Neuron (in vitro differentiated cells): Measurements from ENCODE around the gene PTER.

ENCODE experiments used
- H2AFZ ChIP-seq: one replicate; pipeline ENCODE4 v1.6.1; 2013; ENCODE audit warnings: low read depth, mild to moderate bottlenecking, inconsistent platforms, low read length, moderate library complexity
- H3K27me3 ChIP-seq: one replicate; pipeline ENCODE4 v1.6.1; 2013; ENCODE audit warnings: low read length; ENCODE audit not compliant: insufficient read depth
- H3K36me3 ChIP-seq: one replicate; pipeline ENCODE4 v1.6.1; 2013; ENCODE audit warnings: low read length; ENCODE audit not compliant: insufficient read depth
- H3K4me1 ChIP-seq: one replicate; pipeline ENCODE4 v1.6.1; 2013; ENCODE audit warnings: low read length; ENCODE audit not compliant: insufficient read depth
- H3K4me3 ChIP-seq: 2 replicates; pipeline ENCODE4 v1.5.1; 2013; ENCODE audit warnings: mild to moderate bottlenecking, low read length, moderate library complexity
- H3K9me3 ChIP-seq: one replicate; pipeline ENCODE4 v1.6.1; 2013; ENCODE audit warnings: low read length

PTER gene

DNA sequence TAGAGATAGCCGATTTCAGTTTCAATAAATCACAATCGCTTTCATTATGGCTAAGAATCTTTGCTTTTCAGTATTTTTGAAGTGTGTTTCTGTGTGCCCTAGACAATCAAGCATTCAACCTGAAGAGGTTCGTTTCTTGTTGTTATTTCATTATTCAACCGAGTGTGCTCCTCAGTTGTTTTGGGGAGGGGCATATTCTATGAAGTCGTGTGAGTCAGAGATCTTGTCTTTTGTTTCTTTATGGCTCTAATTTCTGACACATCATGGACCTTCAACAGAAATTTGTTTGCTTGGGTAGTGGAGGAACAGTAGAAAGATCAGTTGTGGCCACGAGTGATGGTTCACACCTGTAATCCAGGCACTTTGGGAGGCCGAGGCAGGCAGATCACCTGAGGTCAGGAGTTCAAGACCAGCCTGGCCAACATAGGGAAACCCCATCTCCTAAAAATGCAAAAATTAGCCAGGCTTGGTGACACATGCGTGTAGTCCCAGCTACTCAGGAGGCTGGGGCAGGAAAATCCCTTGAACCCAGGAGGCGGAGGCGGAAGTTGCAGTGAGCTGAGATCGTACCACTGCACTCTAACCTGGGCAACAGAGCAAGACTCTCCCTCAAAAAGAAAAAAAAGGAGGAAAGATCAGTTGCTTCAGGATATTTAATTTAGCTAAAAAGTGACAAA lies 46.6 kb downstream of the PTER start:
- Histone ChIP-seq H3K36me3 (no peaks in the 10 kb centered on the region), H2AFZ (no peak overlapping the region), H3K4me1 (no peaks in the 10 kb centered on the region), H3K27me3 (no peaks in the 10 kb centered on the region), H3K9me3 (no peaks in the 10 kb centered on the region), H3K4me3 (no peak overlapping the region)

DNA sequence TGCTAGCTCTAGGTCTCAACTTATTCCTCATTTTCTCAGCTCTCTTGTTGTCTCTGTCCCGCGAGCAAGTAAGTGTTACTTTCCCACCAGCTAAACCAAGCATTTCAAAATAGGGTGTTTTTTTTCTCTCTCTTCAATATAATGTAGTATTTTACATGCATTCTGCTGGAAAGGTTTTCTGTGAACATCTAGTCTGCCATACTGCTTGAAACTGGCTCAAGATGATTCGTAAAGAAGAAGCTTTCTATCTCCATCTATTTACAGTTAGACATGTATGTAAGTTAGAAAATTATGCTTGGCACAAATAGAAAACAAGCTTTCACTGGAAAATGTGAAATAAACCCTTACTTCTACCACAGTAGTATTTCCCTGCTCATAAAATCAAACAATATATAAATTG lies 53.7 kb downstream of the PTER start:
- H3K27me3 ChIP-seq: no peaks in the 10 kb centered on the region

DNA sequence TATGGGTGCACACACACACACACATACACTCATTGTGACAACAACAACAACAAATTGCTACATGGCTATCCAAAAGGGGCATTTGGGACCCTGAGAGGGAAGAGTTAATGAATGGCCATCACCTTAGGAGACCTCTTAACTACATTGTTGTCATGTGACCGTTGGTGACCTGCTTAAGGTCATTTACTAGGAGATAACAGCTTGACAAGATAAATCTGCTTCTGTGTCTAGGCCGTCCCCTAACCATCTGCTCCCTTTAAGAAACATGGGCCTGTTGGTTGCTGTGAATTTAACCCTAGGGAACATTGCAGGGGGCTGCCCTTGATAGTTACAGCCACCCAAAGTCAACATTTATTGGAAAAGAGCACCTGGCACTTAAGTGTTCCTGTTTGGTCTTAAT lies 55.1 kb downstream of the PTER start:
- Histone ChIP-seq H3K36me3 (no peaks in the 10 kb centered on the region), H3K27me3 (no peaks in the 10 kb centered on the region), H3K4me1 (no peaks in the 10 kb centered on the region), H2AFZ (no peak overlapping the region), H3K4me3 (no peak overlapping the region), H3K9me3 (no peaks in the 10 kb centered on the region)

More for the DNA sequence above, 53.7 kb downstream of the PTER start:
- Histone ChIP-seq H3K36me3 (no peaks in the 10 kb centered on the region), H3K4me1 (no peaks in the 10 kb centered on the region), H2AFZ (no peak overlapping the region), H3K4me3 (no peak overlapping the region), H3K9me3 (no peaks in the 10 kb centered on the region)

DNA sequence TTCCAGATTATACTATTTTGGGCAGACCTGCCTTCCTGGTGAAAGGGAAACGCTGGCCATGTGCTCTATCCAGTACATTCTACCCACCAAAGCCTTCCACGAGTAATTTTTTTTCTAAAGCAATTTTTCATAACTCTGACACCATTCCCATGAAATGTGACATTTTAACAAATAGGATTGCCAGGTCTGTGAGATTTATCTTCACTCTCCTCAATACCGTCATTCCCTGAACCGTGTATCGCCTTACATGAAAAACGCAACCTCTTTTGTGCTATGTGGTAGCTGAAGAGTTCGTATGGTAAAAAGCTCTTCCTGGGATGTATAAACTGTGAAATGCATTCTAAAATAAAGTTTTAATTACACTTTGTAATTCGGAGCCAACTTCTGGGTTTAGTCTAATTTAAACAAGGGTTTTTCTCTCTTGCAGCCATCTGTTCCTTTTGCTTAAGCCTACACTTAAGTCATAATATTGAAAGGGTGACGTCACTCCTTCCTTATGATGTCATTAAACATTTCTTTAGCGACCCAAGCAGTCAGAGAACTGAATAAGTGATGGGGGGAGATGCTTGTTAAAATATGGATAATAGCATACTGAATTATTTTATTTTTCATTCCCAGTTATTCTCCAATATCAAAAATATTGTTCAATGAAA lies 57.2 kb downstream of the PTER start:
- H3K4me3 ChIP-seq: no peak overlapping the region
- H3K36me3 ChIP-seq: no peaks in the 10 kb centered on the region
- no peak overlapping the region for H2AFZ ChIP-seq
- no peaks in the 10 kb centered on the region for H3K9me3 ChIP-seq
- no peaks in the 10 kb centered on the region for H3K27me3 ChIP-seq
- H3K4me1 ChIP-seq: no peaks in the 10 kb centered on the region

DNA sequence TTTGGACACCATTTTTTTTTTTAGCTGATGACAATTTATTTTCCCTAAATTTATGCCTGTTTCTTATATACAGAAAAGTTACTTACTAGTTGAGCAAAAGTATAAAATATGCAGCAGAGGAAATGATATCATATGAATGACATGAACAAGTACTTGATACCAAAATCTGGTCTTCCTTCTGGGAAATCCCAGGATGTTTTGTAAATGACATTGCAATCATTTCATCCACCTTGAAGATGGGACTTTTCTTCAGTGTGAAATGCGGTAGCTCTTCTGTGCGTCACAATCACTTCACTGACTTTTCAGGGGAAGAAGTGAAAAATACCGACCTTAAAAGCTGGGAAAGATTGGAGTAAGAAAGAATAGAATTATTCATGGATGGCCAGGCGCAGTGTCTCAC lies 61.1 kb downstream of the PTER start:
- Histone ChIP-seq H3K36me3 (no peaks in the 10 kb centered on the region), H3K4me3 (no peak overlapping the region), H3K9me3 (no peaks in the 10 kb centered on the region), H2AFZ (no peak overlapping the region), H3K4me1 (no peaks in the 10 kb centered on the region), H3K27me3 (no peaks in the 10 kb centered on the region)

DNA sequence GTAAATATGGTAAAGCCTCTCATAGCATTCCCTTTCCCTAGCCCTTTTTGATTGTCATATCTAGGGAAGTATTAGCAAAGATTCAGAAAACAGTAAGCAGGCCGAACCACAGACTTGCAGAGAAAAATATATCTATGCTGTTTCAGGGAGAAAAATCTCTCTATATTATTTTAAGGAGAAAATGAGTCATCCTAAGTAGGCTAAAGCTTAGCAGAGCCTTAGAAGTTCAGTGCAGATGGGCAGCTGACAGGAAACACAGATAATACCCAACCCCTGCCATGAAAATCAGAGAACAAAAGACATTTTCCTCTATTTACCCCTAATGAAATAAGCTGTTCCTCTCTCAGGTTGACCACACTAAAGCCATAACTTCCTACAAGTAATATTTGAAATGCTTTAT lies 68.4 kb downstream of the PTER start:
- no peaks in the 10 kb centered on the region for H3K4me1 ChIP-seq
- H3K36me3 ChIP-seq: no peaks in the 10 kb centered on the region
- no peak overlapping the region for H2AFZ ChIP-seq
- no peak overlapping the region for H3K4me3 ChIP-seq
- H3K27me3 ChIP-seq: peaks cover 4% of the 10 kb centered on the region
- no peaks in the 10 kb centered on the region for H3K9me3 ChIP-seq

DNA sequence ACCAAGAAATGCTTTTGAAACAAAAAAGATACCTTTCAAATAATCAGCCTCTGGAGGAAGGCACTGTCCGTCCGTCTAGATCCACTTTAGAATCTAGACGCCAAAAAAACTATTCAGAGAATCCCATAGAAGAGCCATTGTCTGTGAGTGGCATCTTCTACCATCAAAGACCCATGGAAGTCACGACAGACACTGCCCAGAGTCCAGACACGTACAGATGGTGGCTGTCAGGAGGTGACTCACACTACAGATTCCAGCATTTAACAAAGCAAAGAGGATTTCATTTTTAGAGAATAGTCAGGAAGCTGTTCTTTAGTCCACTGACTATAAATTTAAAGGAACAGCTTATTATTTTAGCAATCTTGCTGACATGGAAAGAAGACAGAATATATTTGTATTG lies 73.2 kb downstream of the PTER start:
- no peak overlapping the region for H2AFZ ChIP-seq
- H3K9me3 ChIP-seq: no peaks in the 10 kb centered on the region
- H3K4me1 ChIP-seq: no peaks in the 10 kb centered on the region
- H3K4me3 ChIP-seq: no peak overlapping the region
- H3K27me3 ChIP-seq: peaks cover 11% of the 10 kb centered on the region
- H3K36me3 ChIP-seq: no peaks in the 10 kb centered on the region

DNA sequence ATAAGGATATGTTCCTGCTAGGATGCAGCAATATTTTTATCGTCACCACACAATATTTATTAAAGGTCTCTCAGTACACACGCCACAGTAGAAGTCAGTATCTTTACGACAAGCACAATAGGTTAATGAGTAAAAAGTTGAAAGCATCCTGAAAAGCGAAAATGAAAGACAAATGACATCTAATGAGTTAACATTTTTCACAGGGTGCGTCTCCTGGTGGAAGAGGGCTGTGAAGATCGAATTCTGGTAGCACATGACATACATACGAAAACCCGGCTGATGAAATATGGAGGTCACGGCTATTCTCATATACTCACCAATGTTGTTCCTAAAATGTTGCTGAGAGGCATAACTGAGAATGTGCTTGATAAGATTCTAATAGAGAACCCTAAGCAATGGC lies 74.0 kb downstream of the PTER start:
- Histone ChIP-seq H2AFZ (no peak overlapping the region), H3K27me3 (peaks cover 16% of the 10 kb centered on the region)

DNA sequence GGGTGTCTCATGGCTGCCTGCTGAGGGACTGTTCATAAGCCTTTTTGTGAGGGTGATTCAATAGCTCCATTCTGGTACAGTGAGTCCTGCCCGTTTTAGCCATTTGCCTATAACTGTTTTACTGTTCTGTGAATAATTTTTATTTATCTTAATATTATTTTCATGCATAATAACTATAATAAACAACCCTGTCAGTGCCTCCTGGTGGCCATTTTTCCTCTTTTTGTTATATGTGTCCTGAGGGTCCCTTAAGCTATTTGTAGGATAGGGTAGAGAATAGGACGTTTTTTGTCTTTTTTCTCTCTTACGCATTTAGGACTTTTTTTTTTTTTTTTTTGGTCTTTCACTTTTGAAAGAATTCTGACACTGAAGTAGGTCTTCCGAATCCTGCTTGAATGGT lies 82.0 kb downstream of the PTER start:
- H3K4me3 ChIP-seq: no peak overlapping the region
- H3K4me1 ChIP-seq: no peaks in the 10 kb centered on the region
- no peaks in the 10 kb centered on the region for H3K36me3 ChIP-seq
- peaks cover 2% of the 10 kb centered on the region for H3K9me3 ChIP-seq
- H2AFZ ChIP-seq: no peak overlapping the region
- peaks cover 79% of the 10 kb centered on the region for H3K27me3 ChIP-seq

More for the DNA sequence above, 74.0 kb downstream of the PTER start:
- no peaks in the 10 kb centered on the region for H3K9me3 ChIP-seq
- H3K36me3 ChIP-seq: no peaks in the 10 kb centered on the region
- H3K4me1 ChIP-seq: no peaks in the 10 kb centered on the region
- H3K4me3 ChIP-seq: no peak overlapping the region

DNA sequence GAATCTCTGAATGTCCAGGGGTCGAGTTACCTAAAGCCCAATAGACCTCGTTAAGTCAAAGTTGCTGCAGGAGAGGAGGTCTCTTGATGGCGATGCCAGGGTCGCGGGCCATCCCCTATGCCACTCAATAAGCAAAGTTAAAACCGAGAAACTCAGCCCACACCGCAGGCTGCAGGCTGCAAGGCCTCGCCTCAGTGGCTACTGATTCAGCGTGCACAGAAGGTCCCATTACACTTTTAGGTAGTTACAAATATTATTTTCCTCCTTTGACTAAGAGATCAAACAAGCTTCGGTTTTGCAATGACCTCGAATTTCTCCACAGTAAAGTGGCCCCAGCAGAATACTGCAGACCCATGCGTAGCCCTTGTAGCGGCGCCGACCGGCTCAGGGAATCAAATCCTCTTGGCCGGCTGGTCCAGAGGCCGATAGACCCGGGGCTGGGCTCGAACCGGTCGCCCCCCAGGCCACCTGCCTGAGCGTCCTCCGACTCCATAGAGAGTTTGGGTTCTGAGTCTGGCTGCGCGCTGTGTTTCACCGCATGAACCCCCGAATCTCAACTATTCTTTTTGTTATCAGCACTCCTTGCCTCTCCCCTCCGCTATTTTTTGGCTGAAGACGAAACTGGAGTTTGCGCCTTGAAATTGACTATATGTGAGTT lies 82.6 kb downstream of the PTER start:
- Histone ChIP-seq H3K4me1 (no peaks in the 10 kb centered on the region), H3K36me3 (no peaks in the 10 kb centered on the region), H3K4me3 (no peak overlapping the region), H3K27me3 (peaks cover 82% of the 10 kb centered on the region), H2AFZ (no peak overlapping the region), H3K9me3 (peaks cover 2% of the 10 kb centered on the region)

DNA sequence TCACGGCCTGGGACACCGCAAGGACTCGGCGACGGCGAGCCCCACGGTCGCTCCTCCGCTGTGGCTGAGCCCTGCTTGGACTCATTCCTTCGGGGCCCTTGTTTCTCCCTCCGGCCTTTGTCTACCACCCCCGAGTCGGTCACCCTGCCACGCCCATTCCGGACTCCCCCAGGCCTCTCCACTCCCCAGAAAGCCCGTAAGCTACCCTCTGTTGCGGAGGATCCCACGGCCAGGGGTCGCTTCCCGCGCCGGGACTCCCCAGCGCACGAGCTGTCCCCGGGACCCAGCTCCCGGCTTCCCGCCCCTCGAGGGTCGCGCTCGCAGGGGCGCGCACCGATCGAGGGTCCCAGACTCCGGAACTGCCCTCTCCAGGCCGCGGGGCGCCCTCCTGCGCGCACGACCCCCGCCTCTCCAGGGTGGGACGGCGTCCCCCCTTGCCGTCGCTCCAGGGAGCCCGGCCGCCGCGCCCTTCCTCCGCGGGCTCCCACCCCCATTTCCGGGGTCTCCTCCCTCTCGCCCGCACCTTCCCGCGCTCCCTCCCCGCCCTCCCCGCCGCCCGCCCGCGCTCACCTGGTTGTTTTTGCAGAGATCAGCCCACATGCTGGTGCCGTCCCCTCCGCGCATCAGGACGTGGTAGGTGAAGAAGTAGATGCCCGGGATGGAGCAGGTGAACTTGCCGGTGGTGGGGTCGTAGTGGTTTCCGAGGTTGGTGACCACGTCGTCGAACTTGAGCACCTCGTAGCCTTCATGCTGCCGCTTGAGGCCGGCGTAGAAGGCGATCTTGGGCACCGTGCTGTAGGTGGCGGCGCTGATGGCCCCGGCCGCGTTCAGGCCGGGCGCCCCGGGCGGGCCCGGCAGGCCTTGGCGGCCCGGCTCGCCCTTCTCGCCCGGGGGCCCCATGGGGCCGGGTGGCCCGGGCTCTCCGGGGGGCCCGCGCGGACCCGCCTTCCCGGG lies 83.4 kb downstream of the PTER start:
- Histone ChIP-seq H3K4me1 (no peaks in the 10 kb centered on the region), H3K36me3 (no peaks in the 10 kb centered on the region), H3K27me3 (peaks cover 85% of the 10 kb centered on the region), H3K4me3 (no peak overlapping the region), H3K9me3 (peaks cover 2% of the 10 kb centered on the region), H2AFZ (peak overlapping the region; percentile 14)

DNA sequence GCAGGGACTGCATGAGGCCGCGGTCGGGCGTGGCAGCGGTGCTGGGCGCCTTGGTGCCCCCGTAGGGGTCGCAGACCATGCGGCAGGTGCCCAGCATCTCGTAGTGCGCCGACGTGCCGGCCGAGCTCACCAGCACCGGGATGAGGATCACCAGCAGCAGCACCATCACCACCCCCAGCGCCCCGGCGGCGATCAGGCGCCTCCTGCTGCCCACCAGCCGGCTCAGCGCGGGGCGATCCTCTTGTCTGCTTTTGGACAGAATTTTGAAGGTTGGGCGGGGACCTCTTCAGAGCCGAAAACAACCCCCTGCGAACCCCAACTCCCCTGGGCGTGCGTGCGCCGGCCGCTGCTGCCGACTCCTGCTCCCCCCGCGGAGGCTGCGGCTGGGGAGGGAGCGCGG lies 84.1 kb downstream of the PTER start:
- H3K27me3 ChIP-seq: peaks cover 82% of the 10 kb centered on the region
- H2AFZ ChIP-seq: peak overlapping the region; percentile 14
- no peaks in the 10 kb centered on the region for H3K4me1 ChIP-seq
- H3K4me3 ChIP-seq: peak overlapping the region; percentile 18
- H3K9me3 ChIP-seq: peaks cover 2% of the 10 kb centered on the region
- H3K36me3 ChIP-seq: no peaks in the 10 kb centered on the region
